ENCODE results near the gene CYP3A5.
A peak's percentile ranks its signal among the peaks of the same experiment; 100 is the strongest.

The CYP3A5 gene

GRCh38 chr7:99653269-99653668 lies 26.5 kb downstream of the CYP3A5 start (continued):
- TF ChIP-seq ZNF623 (tag by site-specific recombination; IDR thresholded peaks at IDR 0.05) (peak; percentile 63), ZNF664 (tag by site-specific recombination; IDR thresholded peaks at IDR 0.05) (0 out of 2 replicates have a peak, but pooled peaks have one; percentile 26)
- TF ChIP-seq, protein P1, sequence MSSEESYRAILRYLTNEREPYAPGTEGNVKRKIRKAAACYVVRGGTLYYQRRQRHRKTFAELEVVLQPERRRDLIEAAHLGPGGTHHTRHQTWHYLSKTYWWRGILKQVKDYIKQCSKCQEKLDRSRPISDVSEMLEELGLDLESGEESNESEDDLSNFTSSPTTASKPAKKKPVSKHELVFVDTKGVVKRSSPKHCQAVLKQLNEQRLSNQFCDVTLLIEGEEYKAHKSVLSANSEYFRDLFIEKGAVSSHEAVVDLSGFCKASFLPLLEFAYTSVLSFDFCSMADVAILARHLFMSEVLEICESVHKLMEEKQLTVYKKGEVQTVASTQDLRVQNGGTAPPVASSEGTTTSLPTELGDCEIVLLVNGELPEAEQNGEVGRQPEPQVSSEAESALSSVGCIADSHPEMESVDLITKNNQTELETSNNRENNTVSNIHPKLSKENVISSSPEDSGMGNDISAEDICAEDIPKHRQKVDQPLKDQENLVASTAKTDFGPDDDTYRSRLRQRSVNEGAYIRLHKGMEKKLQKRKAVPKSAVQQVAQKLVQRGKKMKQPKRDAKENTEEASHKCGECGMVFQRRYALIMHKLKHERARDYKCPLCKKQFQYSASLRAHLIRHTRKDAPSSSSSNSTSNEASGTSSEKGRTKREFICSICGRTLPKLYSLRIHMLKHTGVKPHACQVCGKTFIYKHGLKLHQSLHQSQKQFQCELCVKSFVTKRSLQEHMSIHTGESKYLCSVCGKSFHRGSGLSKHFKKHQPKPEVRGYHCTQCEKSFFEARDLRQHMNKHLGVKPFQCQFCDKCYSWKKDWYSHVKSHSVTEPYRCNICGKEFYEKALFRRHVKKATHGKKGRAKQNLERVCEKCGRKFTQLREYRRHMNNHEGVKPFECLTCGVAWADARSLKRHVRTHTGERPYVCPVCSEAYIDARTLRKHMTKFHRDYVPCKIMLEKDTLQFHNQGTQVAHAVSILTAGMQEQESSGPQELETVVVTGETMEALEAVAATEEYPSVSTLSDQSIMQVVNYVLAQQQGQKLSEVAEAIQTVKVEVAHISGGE (tag by site-specific recombination; conservative IDR thresholded peaks at IDR 0.05; ENCODE audit: low read depth) = peak; percentile 47

DNA sequence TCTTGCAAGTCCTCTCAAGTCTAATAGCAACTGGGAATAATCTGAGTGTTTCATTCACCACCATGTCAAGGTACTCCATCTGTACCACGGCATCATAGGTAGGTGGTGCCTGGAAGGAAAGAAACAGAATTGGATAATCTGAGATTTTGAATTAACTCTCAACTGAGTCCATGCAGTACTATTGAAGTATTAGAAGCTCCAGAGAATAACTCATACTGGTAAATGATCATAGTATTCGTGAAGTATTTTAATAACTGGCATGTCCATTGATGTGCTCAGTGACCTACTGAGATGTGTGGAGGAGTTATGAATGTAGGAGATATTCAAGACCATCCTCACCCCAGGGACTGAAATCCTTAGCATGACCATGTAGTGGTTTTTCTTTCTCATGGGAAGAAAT lies 27.1 kb downstream of the CYP3A5 start:
- TF ChIP-seq WT1 (tag by site-specific recombination; IDR thresholded peaks at IDR 0.05) = no peak
- no peak for TF ChIP-seq ZNF621 (tag by site-specific recombination; IDR thresholded peaks at IDR 0.05)
- no peak for TF ChIP-seq ZNF777 (tag by site-specific recombination; IDR thresholded peaks at IDR 0.05; ENCODE audit: borderline replicate concordance)
- TF ChIP-seq ZSCAN16 (tag by site-specific recombination; IDR thresholded peaks at IDR 0.05) = no peak
- TF ChIP-seq ZNF23 (tag by site-specific recombination; IDR thresholded peaks at IDR 0.05; ENCODE audit: borderline replicate concordance) = no peak
- TF ChIP-seq ZNF280D (tag by site-specific recombination; IDR thresholded peaks at IDR 0.05) = no peak
- TF ChIP-seq ZBTB20 (tag by site-specific recombination; IDR thresholded peaks at IDR 0.05) = no peak
- TF ChIP-seq, protein P2, sequence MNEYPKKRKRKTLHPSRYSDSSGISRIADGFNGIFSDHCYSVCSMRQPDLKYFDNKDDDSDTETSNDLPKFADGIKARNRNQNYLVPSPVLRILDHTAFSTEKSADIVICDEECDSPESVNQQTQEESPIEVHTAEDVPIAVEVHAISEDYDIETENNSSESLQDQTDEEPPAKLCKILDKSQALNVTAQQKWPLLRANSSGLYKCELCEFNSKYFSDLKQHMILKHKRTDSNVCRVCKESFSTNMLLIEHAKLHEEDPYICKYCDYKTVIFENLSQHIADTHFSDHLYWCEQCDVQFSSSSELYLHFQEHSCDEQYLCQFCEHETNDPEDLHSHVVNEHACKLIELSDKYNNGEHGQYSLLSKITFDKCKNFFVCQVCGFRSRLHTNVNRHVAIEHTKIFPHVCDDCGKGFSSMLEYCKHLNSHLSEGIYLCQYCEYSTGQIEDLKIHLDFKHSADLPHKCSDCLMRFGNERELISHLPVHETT (tag by site-specific recombination; IDR thresholded peaks at IDR 0.05) = no peak
- TF ChIP-seq ZNF214 (tag by site-specific recombination; IDR thresholded peaks at IDR 0.05; ENCODE audit: borderline replicate concordance) = no peak
- no peak for TF ChIP-seq ZNF610 (tag by site-specific recombination; IDR thresholded peaks at IDR 0.05; ENCODE audit: borderline replicate concordance)
- TF ChIP-seq ZFP3 (tag by site-specific recombination; IDR thresholded peaks at IDR 0.05; ENCODE audit: low read depth) = no peak
- no peak for TF ChIP-seq OSR2 (tag by site-specific recombination; IDR thresholded peaks at IDR 0.05)
- no peak for TF ChIP-seq RBAK (tag by site-specific recombination; IDR thresholded peaks at IDR 0.05)
- TF ChIP-seq, protein P3, sequence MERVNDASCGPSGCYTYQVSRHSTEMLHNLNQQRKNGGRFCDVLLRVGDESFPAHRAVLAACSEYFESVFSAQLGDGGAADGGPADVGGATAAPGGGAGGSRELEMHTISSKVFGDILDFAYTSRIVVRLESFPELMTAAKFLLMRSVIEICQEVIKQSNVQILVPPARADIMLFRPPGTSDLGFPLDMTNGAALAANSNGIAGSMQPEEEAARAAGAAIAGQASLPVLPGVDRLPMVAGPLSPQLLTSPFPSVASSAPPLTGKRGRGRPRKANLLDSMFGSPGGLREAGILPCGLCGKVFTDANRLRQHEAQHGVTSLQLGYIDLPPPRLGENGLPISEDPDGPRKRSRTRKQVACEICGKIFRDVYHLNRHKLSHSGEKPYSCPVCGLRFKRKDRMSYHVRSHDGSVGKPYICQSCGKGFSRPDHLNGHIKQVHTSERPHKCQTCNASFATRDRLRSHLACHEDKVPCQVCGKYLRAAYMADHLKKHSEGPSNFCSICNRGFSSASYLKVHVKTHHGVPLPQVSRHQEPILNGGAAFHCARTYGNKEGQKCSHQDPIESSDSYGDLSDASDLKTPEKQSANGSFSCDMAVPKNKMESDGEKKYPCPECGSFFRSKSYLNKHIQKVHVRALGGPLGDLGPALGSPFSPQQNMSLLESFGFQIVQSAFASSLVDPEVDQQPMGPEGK (tag by site-specific recombination; IDR thresholded peaks at IDR 0.05) = no peak
- TF ChIP-seq ZFP37 (tag by site-specific recombination; IDR thresholded peaks at IDR 0.05) = no peak
- TF ChIP-seq, protein P4, sequence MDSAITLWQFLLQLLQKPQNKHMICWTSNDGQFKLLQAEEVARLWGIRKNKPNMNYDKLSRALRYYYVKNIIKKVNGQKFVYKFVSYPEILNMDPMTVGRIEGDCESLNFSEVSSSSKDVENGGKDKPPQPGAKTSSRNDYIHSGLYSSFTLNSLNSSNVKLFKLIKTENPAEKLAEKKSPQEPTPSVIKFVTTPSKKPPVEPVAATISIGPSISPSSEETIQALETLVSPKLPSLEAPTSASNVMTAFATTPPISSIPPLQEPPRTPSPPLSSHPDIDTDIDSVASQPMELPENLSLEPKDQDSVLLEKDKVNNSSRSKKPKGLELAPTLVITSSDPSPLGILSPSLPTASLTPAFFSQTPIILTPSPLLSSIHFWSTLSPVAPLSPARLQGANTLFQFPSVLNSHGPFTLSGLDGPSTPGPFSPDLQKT (IDR thresholded peaks at IDR 0.05; ENCODE audit: borderline replicate concordance, low read depth, low read length) = no peak
- no peak for TF ChIP-seq IKZF3 (tag by site-specific recombination; IDR thresholded peaks at IDR 0.05)
- H3K36me3 ChIP-seq (ENCODE audit: control insufficient read depth in 2 of 2, insufficient read depth in 1 of 2, low read length in 2 of 2) = no peaks in the 10 kb centered on the region
- no peak overlapping the region for H3K27ac ChIP-seq (ENCODE audit: extremely low read depth, low read depth, low read length)
- H3K4me3 ChIP-seq (ENCODE audit: low read depth, low read length) = no peak overlapping the region
- POLR2A ChIA-PET = no interaction called here
- CTCF ChIA-PET = no interaction called here
- H3K4me1 ChIP-seq (ENCODE audit: control insufficient read depth, insufficient read depth, low read length) = no peaks in the 10 kb centered on the region
- H3K9me3 ChIP-seq (ENCODE audit: control insufficient read depth, insufficient read depth, low read depth, low read length) = no peaks in the 10 kb centered on the region
